ENCODE measurements around the gene SGTB. TPM values are rescaled to one million over a fixed set of nuclear protein-coding genes. Genes with fewer than 3 reads are reported as not detected.

The SGTB gene
- total and polyA plus RNA-seq, 2 of the 8 experiments (the other 6 are each of a cell fraction or from before 2014, with no cell fraction given) = 2.2 to 18.7 TPM

GRCh38 chr5:65750938-65751337, 29.0 kb upstream of the SGTB start:
- Histone ChIP-seq H3K9ac (replicated peaks in 1 of 4; ENCODE audit: extremely low read depth in 1 of 4, low read depth in 3 of 4, low read length in 3 of 4) (no peak overlapping the region), H2BK15ac (ENCODE audit: low read length) (no peak overlapping the region), H3K36me3 (ENCODE audit: control insufficient read depth in 2 of 4, insufficient read depth in 4 of 4, low read length in 3 of 4) (peaks cover 0 to 4% (median 0%) of the 10 kb centered on the region in 4 experiments; a peak in 2 of 8 replicates), H3K14ac (ENCODE audit: insufficient read length) (no peak overlapping the region), H3K4me3 (ENCODE audit: extremely low read depth in 1 of 4, insufficient read depth in 2 of 4, low read depth in 3 of 4, low read length in 4 of 4) (no peak overlapping the region), H3K79me1 (ENCODE audit: low read depth, low read length) (peaks cover 6% of the 10 kb centered on the region), H4K20me1 (replicated peaks in 1 of 2; ENCODE audit: control insufficient read depth in 1 of 2, insufficient read depth in 2 of 2, low read length in 2 of 2) (peaks cover 10 to 15% of the 10 kb centered on the region in 2 experiments), H3K9me3 (ENCODE audit: insufficient read depth in 2 of 2, low read depth in 1 of 2, low read length in 1 of 2) (no peaks in the 10 kb centered on the region), H4K91ac (replicated peaks; ENCODE audit: insufficient read length, low read length) (no peak overlapping the region), H3K23me2 (ENCODE audit: low read depth, low read length) (no peaks in the 10 kb centered on the region), H3K27me3 (replicated peaks in 1 of 4; ENCODE audit: control insufficient read depth in 3 of 4, extremely low read depth in 1 of 4, insufficient read depth in 3 of 4, low read length in 3 of 4) (no peaks in the 10 kb centered on the region), H3K4ac (replicated peaks; ENCODE audit: insufficient read length, low read depth, low read length) (no peak overlapping the region), H2AK5ac (ENCODE audit: low read depth, low read length) (no peak overlapping the region), H4K5ac (ENCODE audit: insufficient read length, low read depth, low read length) (no peak overlapping the region), H3K56ac (replicated peaks; ENCODE audit: insufficient read length, low read depth, low read length) (no peak overlapping the region), H3K23ac (ENCODE audit: insufficient read length) (no peak overlapping the region), H2BK5ac (ENCODE audit: low read depth, low read length) (no peak overlapping the region), H2BK20ac (ENCODE audit: low read length) (no peak overlapping the region), H2AFZ (ENCODE audit: low read length) (no peak overlapping the region), H2BK120ac (replicated peaks; ENCODE audit: low read depth, low read length) (no peak overlapping the region), H3K18ac (ENCODE audit: extremely low read depth, low read length) (no peak overlapping the region), H3K4me1 (replicated peaks in 1 of 4; ENCODE audit: control insufficient read depth in 3 of 4, insufficient read depth in 4 of 4, low read length in 3 of 4) (no peaks in the 10 kb centered on the region), H4K8ac (ENCODE audit: extremely low read depth, insufficient read depth, low read length) (no peak overlapping the region), H3K27ac (ENCODE audit: low read depth, low read length) (no peak overlapping the region), H3K4me2 (ENCODE audit: insufficient read depth in 1 of 2, low read depth in 2 of 2, low read length in 2 of 2) (no peak overlapping the region), H3K79me2 (ENCODE audit: control insufficient read depth in 1 of 2, insufficient read depth in 2 of 2, low read length in 2 of 2) (peaks cover 8 to 95% of the 10 kb centered on the region in 2 experiments), H2BK12ac (ENCODE audit: low read depth, low read length) (no peak overlapping the region)
- DNase-seq (ENCODE audit: low read depth in 1 of 2, low spot score in 2 of 2) (no peak), FAIRE-seq (no peak)
- CTCF ChIA-PET (ENCODE audit: partially characterized antibody) = interaction anchor here (2.3 kb wide), 1 partner anchor 8 kb away, joined by 10 read pairs; no protein-coding TSS in a partner anchor
- TF ChIP-seq TEAD4 (IDR thresholded peaks at IDR 0.05; ENCODE audit: low read depth, low read length) (no peak), SP2 (IDR thresholded peaks at IDR 0.05; ENCODE audit: low read length) (no peak), BACH1 (IDR thresholded peaks at IDR 0.05; ENCODE audit: low read length) (no peak), RAD21 (IDR thresholded peaks at IDR 0.05 in 1 of 2, conservative IDR thresholded peaks at IDR 0.05 in 1 of 2; ENCODE audit: low read depth in 2 of 2, low read length in 2 of 2) (no peak), CREB1 (IDR thresholded peaks at IDR 0.05) (no peak), CEBPB (IDR thresholded peaks at IDR 0.05; ENCODE audit: low read depth, low read length) (no peak), YY1 (IDR thresholded peaks at IDR 0.05; ENCODE audit: low read depth, low read length) (no peak), JUN (IDR thresholded peaks at IDR 0.05; ENCODE audit: low read depth, low read length) (no peak), KDM4A (IDR thresholded peaks at IDR 0.05; ENCODE audit: low read depth, low read length, severe bottlenecking) (no peak), USF2 (IDR thresholded peaks at IDR 0.05; ENCODE audit: low read length) (no peak), SIN3A (conservative IDR thresholded peaks at IDR 0.05 in 1 of 2, IDR thresholded peaks at IDR 0.05 in 1 of 2; ENCODE audit: low read depth in 1 of 2, low read length in 2 of 2) (no peak)
- 92% methylated on average over 2 of the region's 2 CpGs; no CpG with 5 or more reads in 1 of the 2 experiments for WGBS, 2 experiments (ENCODE audit: extremely low coverage in 1 of 2, insufficient coverage in 1 of 2, insufficient read length in 1 of 2, insufficient replicate concordance in 2 of 2, low coverage in 1 of 2, low lambda C conversion rate in 2 of 2, missing lambda C conversion rate in 1 of 2)
- POLR2A ChIA-PET (ENCODE audit: partially characterized antibody) = no interaction called here
